ENCODE measurements around the gene ARHGAP5. TPM values are rescaled to one million over a fixed set of nuclear protein-coding genes. Genes with fewer than 3 reads are reported as not detected.
"Not testable (repeated sequence)": the region's sequence is repeated elsewhere in the genome, so short reads cannot be mapped to it uniquely, and the experiment has no call there.

The ARHGAP5 gene
- total and polyA plus RNA-seq, 2 donors (not counting 1 experiment from before 2014, with no cell fraction given) = 6.4 to 65.0 TPM

- intact Hi-C loops (cut with micrococcal nuclease) = no loop called here
- DNase-seq = no peak
- H3K36me3 ChIP-seq (replicated peaks in 1 of 2; ENCODE audit: control extremely low read depth in 1 of 2, control insufficient read depth in 1 of 2, extremely low read depth in 1 of 2, insufficient read depth in 2 of 2, low read length in 1 of 2) = peaks cover 6 to 9% of the 10 kb centered on the region in 2 experiments
- ChIA-PET POLR2A (no interaction called here), CTCF (no interaction called here)
- H3K9ac ChIP-seq (ENCODE audit: low read length) = no peak overlapping the region
- WGBS (ENCODE audit: insufficient coverage) = no CpG with 5 or more reads among the region's 2 CpGs
- no peaks in the 10 kb centered on the region for H3K27me3 Mint-ChIP-seq
- no peaks in the 10 kb centered on the region for H3K27me3 ChIP-seq (replicated peaks in 1 of 4; ENCODE audit: control extremely low read depth in 1 of 4, control insufficient read depth in 3 of 4, insufficient read depth in 4 of 4, low read length in 3 of 4)
- peaks cover 19% of the 10 kb centered on the region for H3K79me2 ChIP-seq (ENCODE audit: control insufficient read depth, insufficient read depth, low read length)
- ATAC-seq (ENCODE audit: low read depth) = no peak
- no peak for TF ChIP-seq EZH2 (IDR thresholded peaks at IDR 0.05; ENCODE audit: borderline replicate concordance, insufficient read depth, low read depth, low read length, poor library complexity, severe bottlenecking)
- no peak for TF ChIP-seq CTCF (IDR thresholded peaks at IDR 0.05)
- no peak overlapping the region for H3K27ac Mint-ChIP-seq
- peaks cover 0 to 12% (median 0%) of the 10 kb centered on the region in 3 donors for H3K9me3 ChIP-seq (ENCODE audit: control extremely low read depth in 1 of 3, control insufficient read depth in 2 of 3, insufficient read depth in 1 of 3, low read length in 2 of 3)
- H3K4me2 ChIP-seq (replicated peaks; ENCODE audit: low read depth, low read length, poor library complexity, severe bottlenecking) = no peak overlapping the region
- H3K4me1 Mint-ChIP-seq = peaks cover 8% of the 10 kb centered on the region
- H3K4me3 Mint-ChIP-seq = no peak overlapping the region
- no peak overlapping the region for H3K27ac ChIP-seq (ENCODE audit: low read length in 2 of 2)
- no peaks in the 10 kb centered on the region for H4K20me1 ChIP-seq (ENCODE audit: control insufficient read depth, insufficient read depth, low read length, poor library complexity, severe bottlenecking)
- H3K4me1 ChIP-seq (ENCODE audit: control insufficient read depth in 2 of 2, insufficient read depth in 2 of 2, low read length in 2 of 2) = no peaks in the 10 kb centered on the region
- H2AFZ ChIP-seq (ENCODE audit: insufficient read depth, low read depth, low read length, poor library complexity, severe bottlenecking) = no peak overlapping the region
- H3K4me3 ChIP-seq (ENCODE audit: control extremely low read depth in 1 of 5, extremely low read depth in 1 of 5, insufficient read depth in 1 of 5, low read depth in 2 of 5, low read length in 4 of 5) = no peak overlapping the region
- H3K9me3 Mint-ChIP-seq (ENCODE audit: insufficient read depth) = no peaks in the 10 kb centered on the region
Observed at GRCh38 chr14:32129124-32129523, 52.0 kb downstream of the ARHGAP5 start.

GRCh38 chr14:32131689-32132088, 54.6 kb downstream of the ARHGAP5 start:
- intact Hi-C loops (cut with micrococcal nuclease); H3K4me3 ChIP-seq (ENCODE audit: control extremely low read depth in 1 of 5, extremely low read depth in 1 of 5, insufficient read depth in 1 of 5, low read depth in 2 of 5, low read length in 4 of 5); H3K27ac ChIP-seq (ENCODE audit: low read length in 2 of 2); H3K27me3 Mint-ChIP-seq; H3K9ac ChIP-seq (ENCODE audit: low read length); H2AFZ ChIP-seq (ENCODE audit: insufficient read depth, low read depth, low read length, poor library complexity, severe bottlenecking); ATAC-seq (ENCODE audit: low read depth); H3K4me2 ChIP-seq (replicated peaks; ENCODE audit: low read depth, low read length, poor library complexity, severe bottlenecking); POLR2A ChIA-PET; H4K20me1 ChIP-seq (ENCODE audit: control insufficient read depth, insufficient read depth, low read length, poor library complexity, severe bottlenecking); H3K4me1 Mint-ChIP-seq; H3K27ac Mint-ChIP-seq; H3K4me3 Mint-ChIP-seq; CTCF ChIA-PET; DNase-seq; H3K27me3 ChIP-seq (replicated peaks in 1 of 4; ENCODE audit: control extremely low read depth in 1 of 4, control insufficient read depth in 3 of 4, insufficient read depth in 4 of 4, low read length in 3 of 4); H3K9me3 Mint-ChIP-seq (ENCODE audit: insufficient read depth); H3K36me3 ChIP-seq (replicated peaks in 1 of 2; ENCODE audit: control extremely low read depth in 1 of 2, control insufficient read depth in 1 of 2, extremely low read depth in 1 of 2, insufficient read depth in 2 of 2, low read length in 1 of 2); H3K4me1 ChIP-seq (ENCODE audit: control insufficient read depth in 2 of 2, insufficient read depth in 2 of 2, low read length in 2 of 2): not testable (repeated sequence)
- H3K79me2 ChIP-seq (ENCODE audit: control insufficient read depth, insufficient read depth, low read length) = peaks cover 18% of the 10 kb centered on the region
- peaks cover 0 to 12% (median 0%) of the 10 kb centered on the region in 3 donors for H3K9me3 ChIP-seq (ENCODE audit: control extremely low read depth in 1 of 3, control insufficient read depth in 2 of 3, insufficient read depth in 1 of 3, low read length in 2 of 3)
- WGBS (ENCODE audit: insufficient coverage) = no CpG with 5 or more reads among the region's 5 CpGs

Data from B cell (primary cell).